Measurements from ENCODE around the gene FAM107B. TPM values are rescaled to one million over a fixed set of nuclear protein-coding genes. Genes with fewer than 3 reads are reported as not detected.

The FAM107B gene
- total and polyA plus RNA-seq, 2 of the 4 experiments (the other 2 are of a cell fraction) = 26.4 to 27.1 TPM

DNA sequence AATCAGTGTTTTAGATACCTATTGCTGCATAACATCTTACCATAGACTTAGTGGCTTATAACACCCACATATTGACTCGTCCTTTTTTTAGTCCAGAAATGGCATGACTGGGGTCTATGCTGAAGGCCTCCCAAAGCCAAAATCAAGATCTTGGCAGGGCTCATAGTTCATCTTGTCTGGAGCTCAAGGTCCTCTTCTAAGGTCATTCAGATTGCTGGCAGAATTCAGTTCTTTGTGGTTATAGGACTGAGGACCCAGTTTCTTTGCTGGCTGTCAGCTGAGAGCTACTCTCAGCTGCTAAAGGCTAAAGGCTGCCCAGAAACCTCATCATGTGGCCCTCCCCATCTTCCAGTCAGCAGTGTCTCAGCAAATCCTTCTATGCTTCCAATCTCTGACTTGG is 165.5 kb downstream of the FAM107B start (continued):
- TF ChIP-seq, protein P1, sequence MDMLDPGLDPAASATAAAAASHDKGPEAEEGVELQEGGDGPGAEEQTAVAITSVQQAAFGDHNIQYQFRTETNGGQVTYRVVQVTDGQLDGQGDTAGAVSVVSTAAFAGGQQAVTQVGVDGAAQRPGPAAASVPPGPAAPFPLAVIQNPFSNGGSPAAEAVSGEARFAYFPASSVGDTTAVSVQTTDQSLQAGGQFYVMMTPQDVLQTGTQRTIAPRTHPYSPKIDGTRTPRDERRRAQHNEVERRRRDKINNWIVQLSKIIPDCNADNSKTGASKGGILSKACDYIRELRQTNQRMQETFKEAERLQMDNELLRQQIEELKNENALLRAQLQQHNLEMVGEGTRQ (IDR thresholded peaks at IDR 0.05; ENCODE audit: low read depth, low read length) = no peak

DNA sequence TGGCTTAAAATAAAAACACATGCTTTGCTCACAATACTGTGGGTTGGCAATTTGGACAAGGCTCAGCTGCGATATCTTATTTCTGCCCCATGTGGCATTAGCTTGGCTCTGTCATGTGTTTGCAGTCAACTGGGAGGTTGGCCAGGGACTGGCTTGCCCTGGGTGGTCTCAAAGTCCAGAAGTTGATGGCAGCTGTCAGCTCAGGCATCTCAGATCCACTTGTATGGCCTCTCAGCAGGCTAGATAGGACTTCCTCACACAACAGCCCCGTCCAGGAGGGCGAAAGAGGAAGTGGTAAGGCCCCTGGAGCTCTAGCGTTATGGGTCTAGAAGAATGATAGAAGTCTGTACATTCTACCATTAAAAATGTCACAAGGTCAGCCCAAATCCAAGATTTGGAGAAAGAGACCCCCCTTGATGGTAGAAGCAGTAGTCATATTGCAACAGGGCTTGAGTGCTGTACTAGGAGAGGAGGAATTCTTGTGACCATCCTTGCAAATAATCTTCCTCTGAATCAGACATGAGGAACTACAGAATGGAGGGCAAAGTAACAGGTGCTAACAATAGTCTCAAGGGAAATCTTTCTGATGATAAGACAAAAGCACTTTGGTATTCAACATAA is 166.2 kb downstream of the FAM107B start:
- no peak overlapping the region for H2AFZ ChIP-seq (replicated peaks; ENCODE audit: low read length, poor library complexity)
- H2AK9ac ChIP-seq (replicated peaks; ENCODE audit: low read depth, low read length, poor library complexity) = no peak overlapping the region
- peaks cover 5% of the 10 kb centered on the region; the same call in 1 of the 2 replicates for H3K9me1 ChIP-seq (ENCODE audit: insufficient read depth, low read length)
- H3K79me1 ChIP-seq (ENCODE audit: low read depth in 1 of 2, low read length in 2 of 2) = peaks cover 0 to 13% of the 10 kb centered on the region in 2 experiments; a peak in 1 of 4 replicates
- no peak overlapping the region for H2BK15ac ChIP-seq (ENCODE audit: low read depth, low read length)
- H4K91ac ChIP-seq (ENCODE audit: insufficient read depth, low read depth, low read length) = no peak overlapping the region
- H3K4me3 ChIP-seq (ENCODE audit: insufficient read depth, low read depth, low read length) = no peak overlapping the region
- no peak overlapping the region for H3K23ac ChIP-seq (ENCODE audit: low read depth, low read length)
- ATAC-seq (ENCODE audit: low read depth) (no peak), DNase-seq (no peak)
- no peak overlapping the region for H2BK5ac ChIP-seq (ENCODE audit: low read depth, low read length, poor library complexity, severe bottlenecking)
- H3K4ac ChIP-seq (ENCODE audit: low read depth, low read length) = no peak overlapping the region
- WGBS, 2 experiments (ENCODE audit: extremely low coverage in 2 of 2, insufficient read length in 1 of 2) = no CpG with 5 or more reads among the region's 4 CpGs
- H2AK5ac ChIP-seq (ENCODE audit: low read depth, low read length) = no peak overlapping the region
- H3K9me3 ChIP-seq (ENCODE audit: control insufficient read depth, insufficient read depth, low read length) = no peaks in the 10 kb centered on the region
- dilution Hi-C loops (cut with HindIII; ENCODE audit: low sequenced_read_pairs, unreplicated experiment) = no loop called here
- no peak overlapping the region for H3K27ac ChIP-seq (ENCODE audit: insufficient read depth, low read length)
- H3K56ac ChIP-seq (ENCODE audit: extremely low read depth, insufficient read depth, low read length) = no peak overlapping the region
- no peaks in the 10 kb centered on the region for H3K36me3 ChIP-seq (ENCODE audit: control insufficient read depth, insufficient read depth, low read length)
- POLR2A ChIA-PET (ENCODE audit: unreplicated experiment) = no interaction called here
- in situ Hi-C loops (cut with MboI; ENCODE audit: low sequenced_read_pairs) = no loop called here
- H3K9ac ChIP-seq (ENCODE audit: low read depth, low read length) = no peak overlapping the region
- H2BK120ac ChIP-seq (ENCODE audit: low read depth, low read length) = no peak overlapping the region
- no peak overlapping the region for H4K5ac ChIP-seq (ENCODE audit: low read depth, low read length)
- H4K20me1 ChIP-seq (ENCODE audit: insufficient read depth, low read length) = peaks cover 1% of the 10 kb centered on the region
- CTCF ChIA-PET = no interaction called here
- H3K4me1 ChIP-seq (ENCODE audit: control insufficient read depth, insufficient read depth, low read length) = peaks cover 5% of the 10 kb centered on the region
- no peaks in the 10 kb centered on the region for H3K27me3 ChIP-seq (ENCODE audit: control insufficient read depth, insufficient read depth, low read length)
- no peak overlapping the region for H4K8ac ChIP-seq (ENCODE audit: low read depth in 2 of 2, low read length in 2 of 2)
- TF ChIP-seq, protein P2, sequence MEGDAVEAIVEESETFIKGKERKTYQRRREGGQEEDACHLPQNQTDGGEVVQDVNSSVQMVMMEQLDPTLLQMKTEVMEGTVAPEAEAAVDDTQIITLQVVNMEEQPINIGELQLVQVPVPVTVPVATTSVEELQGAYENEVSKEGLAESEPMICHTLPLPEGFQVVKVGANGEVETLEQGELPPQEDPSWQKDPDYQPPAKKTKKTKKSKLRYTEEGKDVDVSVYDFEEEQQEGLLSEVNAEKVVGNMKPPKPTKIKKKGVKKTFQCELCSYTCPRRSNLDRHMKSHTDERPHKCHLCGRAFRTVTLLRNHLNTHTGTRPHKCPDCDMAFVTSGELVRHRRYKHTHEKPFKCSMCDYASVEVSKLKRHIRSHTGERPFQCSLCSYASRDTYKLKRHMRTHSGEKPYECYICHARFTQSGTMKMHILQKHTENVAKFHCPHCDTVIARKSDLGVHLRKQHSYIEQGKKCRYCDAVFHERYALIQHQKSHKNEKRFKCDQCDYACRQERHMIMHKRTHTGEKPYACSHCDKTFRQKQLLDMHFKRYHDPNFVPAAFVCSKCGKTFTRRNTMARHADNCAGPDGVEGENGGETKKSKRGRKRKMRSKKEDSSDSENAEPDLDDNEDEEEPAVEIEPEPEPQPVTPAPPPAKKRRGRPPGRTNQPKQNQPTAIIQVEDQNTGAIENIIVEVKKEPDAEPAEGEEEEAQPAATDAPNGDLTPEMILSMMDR (conservative IDR thresholded peaks at IDR 0.05; ENCODE audit: low read depth, low read length) = no peak
- TF ChIP-seq BHLHE40 (IDR thresholded peaks at IDR 0.05; ENCODE audit: low read depth, low read length) (no peak), NFE2L2 (IDR thresholded peaks at IDR 0.05; ENCODE audit: low read depth, low read length) (no peak), CEBPB (IDR thresholded peaks at IDR 0.05; ENCODE audit: low read depth, low read length) (no peak), SMC3 (IDR thresholded peaks at IDR 0.05; ENCODE audit: low read depth, low read length) (no peak), FOS (IDR thresholded peaks at IDR 0.05; ENCODE audit: low read depth, low read length) (no peak), RFX5 (IDR thresholded peaks at IDR 0.05; ENCODE audit: low read depth, low read length) (no peak)
- TF ChIP-seq, protein P3, sequence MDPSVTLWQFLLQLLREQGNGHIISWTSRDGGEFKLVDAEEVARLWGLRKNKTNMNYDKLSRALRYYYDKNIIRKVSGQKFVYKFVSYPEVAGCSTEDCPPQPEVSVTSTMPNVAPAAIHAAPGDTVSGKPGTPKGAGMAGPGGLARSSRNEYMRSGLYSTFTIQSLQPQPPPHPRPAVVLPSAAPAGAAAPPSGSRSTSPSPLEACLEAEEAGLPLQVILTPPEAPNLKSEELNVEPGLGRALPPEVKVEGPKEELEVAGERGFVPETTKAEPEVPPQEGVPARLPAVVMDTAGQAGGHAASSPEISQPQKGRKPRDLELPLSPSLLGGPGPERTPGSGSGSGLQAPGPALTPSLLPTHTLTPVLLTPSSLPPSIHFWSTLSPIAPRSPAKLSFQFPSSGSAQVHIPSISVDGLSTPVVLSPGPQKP (IDR thresholded peaks at IDR 0.05; ENCODE audit: borderline replicate concordance, low read depth, low read length) = no peak
- H2BK20ac ChIP-seq (ENCODE audit: low read depth, low read length) = no peak overlapping the region
- no peak overlapping the region for H3K18ac ChIP-seq (ENCODE audit: low read depth, low read length)
- H3K4me2 ChIP-seq (ENCODE audit: low read depth, low read length) = no peak overlapping the region
- intact Hi-C loops (cut with micrococcal nuclease) = no loop called here
- BruUV-seq (replicated peaks) = no TSS peak
- no peak overlapping the region for H3K14ac ChIP-seq (replicated peaks; ENCODE audit: low read depth, low read length)

Data from IMR-90 (cell line).